ENCODE data around the gene PRDM16.
"Not testable (repeated sequence)": the region's sequence is repeated elsewhere in the genome, so short reads cannot be mapped to it uniquely, and the experiment has no call there.

The PRDM16 gene

DNA sequence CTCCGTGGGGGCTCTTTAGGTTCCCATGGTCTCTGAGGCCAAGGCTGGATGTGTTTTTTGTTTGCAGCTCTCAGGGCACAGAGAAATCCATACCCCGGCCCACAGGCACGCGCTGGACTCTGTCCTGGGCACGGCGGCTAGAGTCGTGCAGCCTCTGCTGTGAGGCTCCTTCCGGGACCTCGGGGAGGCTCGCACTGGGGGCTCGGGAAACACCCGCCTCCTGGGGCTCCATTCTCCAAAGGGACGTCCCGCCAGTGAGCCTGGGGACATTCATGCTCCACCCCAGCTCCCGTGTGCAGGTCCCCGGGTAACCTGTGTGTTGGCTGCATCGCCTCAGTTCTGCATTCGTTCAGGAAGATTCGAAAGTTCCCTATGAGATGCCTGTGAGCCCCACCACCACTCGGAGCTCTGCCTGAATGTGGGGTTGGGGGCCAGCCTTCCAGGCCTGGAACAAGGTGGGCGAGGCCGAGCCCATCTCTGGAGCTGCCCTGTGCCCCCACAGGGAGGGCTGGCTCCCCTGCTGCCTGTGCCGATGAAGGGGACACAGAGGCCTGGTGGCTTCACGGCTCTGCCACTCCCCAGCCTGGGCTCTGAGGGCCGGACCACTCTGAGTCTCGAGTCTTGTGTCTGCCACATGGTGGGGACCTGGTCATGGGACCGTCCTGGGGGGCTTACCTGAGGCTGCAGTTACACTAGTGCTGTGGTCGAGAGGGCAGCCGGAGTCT lies 203.5 kb downstream of the PRDM16 start:
- DNase-seq = no peak

DNA sequence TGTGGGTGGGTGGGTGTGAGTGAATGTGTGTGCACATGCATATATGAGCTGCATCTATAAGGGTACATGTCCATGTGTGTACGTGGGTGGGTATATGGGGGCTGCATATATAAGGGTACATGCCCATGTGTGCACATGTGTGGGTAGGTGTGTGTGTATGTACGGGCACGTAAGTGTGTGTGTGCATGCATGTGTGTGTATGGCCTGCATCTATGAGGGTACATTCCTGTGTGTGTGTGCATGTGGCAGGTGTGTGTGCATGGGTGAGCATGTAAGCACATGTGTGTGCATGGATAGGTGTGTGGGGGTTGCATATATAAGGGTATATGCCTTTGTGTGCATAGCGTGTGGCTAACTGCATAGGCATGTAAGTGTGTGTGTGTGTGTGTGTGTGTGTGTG lies 204.4 kb downstream of the PRDM16 start:
- DNase-seq = no peak

DNA sequence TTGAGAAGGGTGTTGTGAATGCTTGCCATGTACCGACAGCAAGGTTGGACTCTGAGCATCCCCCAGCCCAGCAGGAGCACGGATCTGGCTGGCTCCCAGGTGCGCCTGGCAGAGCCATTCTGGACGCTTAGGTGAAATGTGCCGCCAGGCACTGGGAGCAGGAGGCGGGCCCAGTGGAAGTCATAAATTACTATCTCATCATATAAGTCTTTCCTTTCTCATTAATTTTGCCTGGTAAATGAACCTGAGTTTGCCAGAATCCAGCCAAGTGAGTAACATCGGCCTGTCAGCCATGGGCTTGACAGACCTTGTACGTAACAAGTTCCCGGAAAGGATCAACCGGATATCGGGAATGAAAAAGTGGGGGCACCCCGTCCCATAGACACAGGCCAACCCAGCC lies 206.0 kb downstream of the PRDM16 start:
- DNase-seq = no peak

DNA sequence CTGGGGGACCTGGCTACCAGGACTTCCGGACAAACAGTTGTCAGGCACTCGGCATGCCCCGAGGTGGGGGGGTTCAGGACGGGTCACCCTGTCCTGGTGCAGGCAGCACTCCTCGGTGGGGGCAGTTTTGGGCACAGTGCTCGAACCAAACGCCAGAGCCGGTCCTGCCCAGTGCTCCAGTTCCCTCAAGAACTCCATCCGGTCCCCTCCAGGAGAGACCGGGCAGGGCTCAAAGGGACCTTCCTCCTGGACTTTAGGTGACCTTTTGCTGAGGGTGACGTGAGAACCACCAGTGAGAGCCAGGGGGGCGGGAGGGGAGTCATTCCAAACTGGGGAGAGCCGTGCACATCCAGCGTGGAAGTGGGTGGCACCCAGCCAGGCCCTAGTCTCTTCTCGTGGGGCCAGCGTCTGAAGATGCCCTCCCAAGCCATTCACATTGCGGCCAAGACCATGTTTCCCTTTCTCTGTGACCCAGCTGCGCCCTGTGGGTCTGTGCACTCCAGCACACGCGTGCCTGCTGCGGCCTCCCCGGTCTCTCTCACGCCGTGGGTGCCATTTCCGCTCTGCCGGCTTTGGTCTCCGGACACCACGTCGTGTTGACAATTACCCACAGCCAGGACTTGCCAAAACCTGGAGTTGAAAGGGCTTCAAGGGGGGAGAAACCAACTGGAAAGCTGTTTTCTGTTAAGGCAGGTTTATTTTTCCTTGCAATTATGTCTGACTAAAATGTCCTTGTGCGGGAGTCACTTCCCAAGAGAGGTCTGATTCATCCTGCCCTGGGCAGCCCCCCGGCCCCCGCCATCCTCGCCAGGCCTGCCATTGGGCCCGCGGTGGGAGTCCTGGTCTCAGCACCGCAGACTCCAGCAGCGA lies 206.7 kb downstream of the PRDM16 start:
- no peak for DNase-seq

DNA sequence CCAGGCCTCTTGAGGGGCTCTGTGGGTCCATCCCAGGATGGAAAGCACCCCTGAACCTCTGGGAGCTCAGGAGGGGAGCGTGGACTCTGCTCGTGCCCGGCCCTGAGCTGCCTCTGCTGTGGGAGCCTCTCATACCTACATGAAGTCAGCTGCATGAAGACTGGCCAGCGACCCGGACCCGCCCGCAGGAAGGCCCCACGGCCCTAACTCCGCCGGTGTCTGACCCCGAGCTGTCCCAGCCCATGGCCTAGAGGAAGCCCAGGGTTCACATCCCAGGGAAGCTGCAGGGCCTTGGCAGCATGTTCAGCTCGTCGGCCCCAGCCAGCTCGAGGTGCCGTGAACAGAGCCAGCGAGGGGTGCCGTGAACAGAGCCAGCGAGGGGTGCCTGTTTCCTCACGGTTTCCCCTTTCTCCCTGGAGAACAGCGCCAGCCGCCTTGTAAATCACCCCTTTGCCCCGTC lies 207.4 kb downstream of the PRDM16 start:
- no peak for DNase-seq

DNA sequence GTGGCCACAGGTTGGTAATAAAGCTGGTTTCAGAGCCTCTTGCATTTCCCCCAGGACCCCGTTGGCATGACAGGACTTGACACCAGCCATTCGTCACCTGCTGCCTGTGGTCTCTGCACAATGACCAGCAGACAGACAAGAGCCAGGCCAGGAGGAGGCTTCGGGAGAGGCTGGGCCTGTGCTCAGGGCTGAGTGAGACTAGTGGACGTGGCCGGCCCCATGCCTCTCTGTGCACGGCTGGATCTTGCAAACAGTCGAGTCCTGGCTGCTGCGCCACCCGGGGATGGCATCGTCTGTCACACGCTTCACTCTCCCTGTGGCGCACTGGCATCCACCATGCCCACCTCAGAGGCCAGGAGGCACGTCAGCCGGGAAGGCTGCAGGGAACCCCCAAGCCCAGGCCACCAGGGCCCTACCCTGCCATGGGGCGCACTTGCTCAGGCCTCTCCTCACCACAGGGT lies 208.0 kb downstream of the PRDM16 start:
- no peak for DNase-seq

DNA sequence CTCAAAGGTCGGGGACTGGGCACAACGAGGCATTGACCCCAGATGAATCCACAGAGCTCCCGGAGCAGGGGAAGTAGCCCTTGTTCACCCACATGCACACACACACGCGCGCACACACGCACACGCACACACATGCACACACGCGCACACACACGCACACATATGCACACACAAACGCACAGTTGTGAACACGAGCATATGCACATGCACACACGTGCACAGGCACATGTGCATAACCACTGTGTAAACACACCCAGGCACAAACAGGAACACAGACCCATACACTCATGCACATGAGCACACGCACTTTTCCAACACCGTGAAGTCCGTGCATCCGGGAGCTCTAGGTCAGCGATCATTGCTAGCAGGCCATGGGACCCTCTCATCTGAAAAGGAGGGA lies 208.6 kb downstream of the PRDM16 start:
- DNase-seq = no peak

DNA sequence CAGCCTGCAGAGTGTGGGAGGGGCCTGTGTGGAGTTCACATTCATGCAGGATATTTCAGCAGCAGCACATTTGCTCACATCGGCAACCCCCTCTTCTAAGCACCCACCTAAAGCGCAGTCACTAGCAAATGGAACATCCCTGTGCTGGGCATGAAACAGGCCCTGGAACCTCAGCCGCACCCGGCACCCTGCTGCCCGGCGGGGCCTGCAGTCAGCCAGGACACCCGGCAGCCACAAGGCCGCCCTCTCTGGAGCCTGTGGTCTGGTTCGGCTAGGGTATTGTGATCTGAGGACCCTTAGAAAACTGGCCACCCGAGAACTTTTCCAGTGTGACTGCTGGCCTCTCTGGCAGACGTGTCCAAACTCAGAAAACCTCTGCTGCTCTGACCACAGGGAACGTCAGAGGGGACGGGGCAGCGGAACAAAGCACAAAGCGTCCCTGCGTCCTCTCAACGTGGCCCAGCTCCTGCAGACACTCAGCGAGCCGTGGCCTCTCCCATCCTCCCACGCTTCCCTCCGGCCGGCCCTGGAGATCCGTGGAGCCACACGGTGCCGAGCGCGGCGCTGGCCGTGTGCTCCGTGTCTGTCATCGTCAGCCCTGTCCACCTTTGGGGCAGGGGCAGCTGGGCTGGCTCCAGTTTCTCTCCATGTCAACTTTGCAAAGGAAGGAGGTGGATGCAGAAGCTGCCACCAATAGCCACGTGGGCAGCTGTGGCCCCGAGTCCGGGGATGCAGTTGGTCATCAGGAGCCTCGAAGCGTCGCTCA lies 209.6 kb downstream of the PRDM16 start:
- DNase-seq = no peak

DNA sequence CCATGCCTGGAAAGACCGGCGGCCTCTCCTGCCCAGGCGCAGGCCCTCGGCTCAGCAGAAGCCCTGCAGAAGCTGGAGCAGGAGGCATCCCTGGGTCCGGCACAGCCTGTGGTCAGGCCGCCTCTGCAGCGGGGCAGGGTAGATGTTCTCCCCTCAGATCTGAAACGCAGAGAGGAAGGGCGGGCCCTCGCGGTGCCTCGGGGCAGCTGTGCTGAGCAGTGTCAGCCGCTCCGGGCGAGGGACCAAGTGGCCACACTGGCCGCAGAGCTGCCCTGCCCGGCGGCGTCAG lies 210.1 kb downstream of the PRDM16 start:
- no peak for DNase-seq

DNA sequence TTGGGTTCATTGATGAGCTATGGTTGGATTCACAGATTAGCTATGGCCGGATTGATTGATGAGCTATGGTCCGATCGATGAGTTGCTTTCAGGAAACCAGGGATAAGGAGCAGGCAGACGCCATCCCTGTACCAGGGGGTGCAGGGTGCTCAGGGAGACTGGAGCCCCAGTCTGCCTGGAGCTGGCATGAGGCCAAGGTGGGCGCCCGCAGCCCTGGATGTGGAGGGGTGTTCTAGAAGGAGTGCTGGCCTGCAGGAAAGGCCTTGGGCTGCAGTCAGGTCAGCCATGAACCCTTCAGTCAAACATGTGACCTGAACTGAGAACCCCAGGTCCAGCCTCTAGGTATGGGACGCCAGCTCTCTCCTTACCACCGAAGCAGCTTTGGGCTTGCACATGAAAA lies 212.7 kb downstream of the PRDM16 start:
- DNase-seq = no peak

DNA sequence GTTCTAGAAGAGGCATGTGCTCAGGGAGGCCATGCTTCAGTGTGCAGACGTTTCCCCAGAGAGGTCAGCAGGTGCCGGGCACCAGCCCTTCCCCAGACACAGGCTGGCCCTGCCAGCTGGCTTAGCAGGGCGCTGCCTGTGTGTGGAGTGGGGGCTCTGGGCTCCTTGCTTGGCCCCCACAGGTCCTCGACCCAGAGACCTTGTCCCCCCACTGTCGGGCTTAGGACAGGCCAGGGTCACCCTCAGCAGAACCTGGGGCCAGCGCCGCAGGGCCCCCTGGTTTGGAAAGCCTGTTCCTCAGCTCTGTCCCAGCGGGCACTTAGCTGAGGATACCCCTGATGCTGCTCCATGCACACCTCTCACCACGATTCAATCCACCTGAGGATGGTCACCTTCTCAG lies 213.2 kb downstream of the PRDM16 start:
- DNase-seq = no peak

DNA sequence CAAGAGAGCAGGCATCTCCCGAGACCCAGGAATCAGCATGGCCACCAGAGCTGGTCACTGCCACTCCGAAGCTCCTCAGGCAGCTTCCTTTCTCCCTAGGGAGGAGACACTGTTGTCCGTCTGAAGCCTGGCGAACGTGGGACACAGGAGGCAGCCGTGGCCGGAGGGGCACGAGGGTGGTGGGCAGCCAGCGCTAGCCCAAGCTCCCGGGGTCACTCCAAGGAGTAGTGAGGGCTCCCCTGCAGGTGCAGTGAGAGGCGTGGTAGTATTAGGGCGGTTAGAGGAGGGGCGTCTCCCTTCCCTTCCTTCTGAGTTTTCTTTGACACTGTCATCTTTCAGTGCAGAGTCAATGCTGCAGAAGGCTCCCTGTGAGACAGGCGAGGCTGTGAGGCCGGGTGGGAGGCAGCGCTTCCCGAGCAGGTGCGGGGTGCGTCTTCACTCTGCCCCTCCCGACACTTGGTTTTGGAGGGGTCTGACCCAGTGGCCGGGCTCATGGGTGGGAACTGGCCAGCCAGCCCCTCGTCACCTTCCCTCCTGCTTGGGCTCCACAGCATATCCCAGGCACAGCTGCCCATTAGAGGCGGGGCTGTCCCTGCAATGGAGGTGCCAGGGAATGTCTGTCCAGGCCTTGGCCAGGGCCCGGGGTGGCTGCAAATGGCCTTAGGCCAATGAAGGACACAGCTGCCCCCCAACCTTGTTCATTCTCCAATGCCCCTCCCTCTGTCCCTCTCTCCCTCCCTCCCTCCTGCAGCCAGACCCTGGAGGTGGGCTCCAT lies 213.8 kb downstream of the PRDM16 start:
- no peak for DNase-seq

DNA sequence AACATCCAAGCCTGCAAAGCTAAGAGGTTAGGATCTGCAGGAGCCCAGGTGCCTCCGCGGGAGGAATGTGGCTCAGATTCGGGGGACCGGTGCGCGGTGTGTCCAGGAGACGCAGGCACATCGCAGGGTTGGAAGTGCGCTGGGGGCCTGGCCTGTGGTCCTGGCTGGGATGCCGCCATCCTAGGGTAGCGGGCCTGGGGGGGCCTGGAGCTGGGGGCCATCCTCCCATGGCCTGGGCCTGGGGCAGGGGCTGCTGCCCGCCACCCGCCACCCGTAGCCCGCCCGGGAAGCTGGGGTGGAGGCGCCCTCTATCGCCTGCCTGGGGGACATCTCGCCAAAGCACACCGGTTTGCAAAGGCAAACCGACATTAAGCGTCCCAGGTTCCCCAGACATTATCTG lies 214.8 kb downstream of the PRDM16 start:
- no peak for DNase-seq

DNA sequence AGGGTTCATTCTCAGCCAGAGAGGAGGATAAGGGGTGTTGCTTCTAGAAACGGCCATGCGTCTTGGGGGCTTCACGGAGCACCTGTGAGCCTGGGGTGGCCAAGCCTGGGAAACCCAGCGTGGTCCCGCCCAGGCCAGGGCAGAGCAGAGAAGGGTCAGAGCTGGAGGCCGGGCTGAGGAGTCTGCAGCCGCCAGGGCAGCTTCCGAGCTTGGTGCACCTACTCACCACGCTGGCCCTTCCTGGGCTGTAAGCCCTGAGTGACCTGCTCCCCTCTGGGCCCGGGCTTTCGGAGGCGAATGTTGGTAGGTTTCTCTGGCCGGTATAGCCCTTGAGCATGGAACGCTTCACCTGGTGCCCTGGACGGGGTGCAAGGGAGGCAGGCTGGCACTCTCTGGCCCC lies 215.7 kb downstream of the PRDM16 start:
- DNase-seq = no peak

DNA sequence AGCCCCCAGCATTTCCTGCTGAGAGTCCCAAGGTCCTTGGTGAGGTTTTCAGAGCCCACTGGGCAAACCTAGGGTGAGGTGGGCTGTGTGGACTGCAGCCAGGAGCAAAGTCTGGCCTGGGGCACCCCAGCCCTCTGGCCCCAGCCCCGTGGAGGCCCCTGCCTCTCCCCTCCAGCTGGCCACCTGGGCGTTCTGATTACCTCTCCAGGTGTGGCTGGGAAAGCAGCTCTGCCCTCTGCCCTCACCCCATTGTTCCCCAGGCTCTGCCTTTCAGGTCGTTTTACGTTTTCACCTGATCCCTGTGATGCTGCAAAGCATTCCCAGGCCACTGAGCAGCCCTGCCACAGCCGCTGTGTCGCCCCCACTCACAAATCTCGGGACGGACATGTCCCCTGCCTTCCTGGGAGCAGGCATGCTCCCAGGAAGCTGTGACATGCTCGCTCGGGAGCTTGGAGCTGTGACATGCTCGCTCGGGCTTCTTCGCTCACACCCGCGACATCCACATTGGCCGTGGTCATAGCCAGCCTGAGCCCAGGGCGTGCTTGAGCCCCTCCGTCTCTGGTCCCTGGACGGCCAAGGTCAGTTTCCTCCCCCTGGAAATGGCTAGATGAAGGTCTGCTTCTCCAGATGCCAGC lies 216.2 kb downstream of the PRDM16 start:
- no peak for DNase-seq

DNA sequence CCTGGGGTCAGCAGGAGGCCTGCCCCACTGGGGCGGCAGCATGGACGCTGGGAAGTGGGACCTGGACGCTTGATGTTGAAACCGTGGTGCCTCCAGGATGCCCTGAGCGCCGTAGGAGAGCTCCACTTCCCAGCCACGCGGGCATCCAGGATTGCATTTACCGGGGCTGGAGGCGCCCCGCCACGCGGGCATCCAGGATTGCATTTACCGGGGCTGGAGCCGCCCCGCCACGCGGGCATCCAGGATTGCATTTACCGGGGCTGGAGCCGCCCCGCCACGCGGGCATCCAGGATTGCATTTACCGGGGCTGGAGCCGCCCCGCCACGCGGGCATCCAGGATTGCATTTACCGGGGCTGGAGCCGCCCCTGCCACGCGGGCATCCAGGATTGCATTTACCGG lies 218.1 kb downstream of the PRDM16 start:
- DNase-seq = not testable (repeated sequence)

DNA sequence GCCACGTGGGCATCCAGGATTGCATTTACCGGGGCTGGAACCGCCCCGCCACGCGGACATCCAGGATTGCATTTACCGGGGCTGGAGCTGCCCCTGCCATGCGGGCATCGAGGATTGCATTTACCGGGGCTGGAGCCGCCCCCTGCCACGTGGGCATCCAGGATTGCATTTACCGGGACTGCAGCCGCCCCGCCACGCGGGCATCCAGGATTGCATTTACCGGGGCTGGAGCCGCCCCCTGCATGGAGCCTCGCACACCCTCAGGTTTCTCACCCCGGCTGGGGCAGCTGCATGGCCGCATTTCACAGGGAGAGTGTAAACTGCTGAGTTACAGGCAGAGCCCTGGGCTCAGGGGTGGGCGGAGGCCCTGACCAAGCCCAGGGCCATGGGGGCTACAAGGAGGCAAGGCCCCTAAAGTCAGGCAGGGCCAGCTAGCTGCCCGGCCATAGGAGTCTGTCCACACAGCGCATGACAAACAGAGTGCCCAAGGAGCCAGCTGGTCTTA lies 218.7 kb downstream of the PRDM16 start:
- DNase-seq = no peak

DNA sequence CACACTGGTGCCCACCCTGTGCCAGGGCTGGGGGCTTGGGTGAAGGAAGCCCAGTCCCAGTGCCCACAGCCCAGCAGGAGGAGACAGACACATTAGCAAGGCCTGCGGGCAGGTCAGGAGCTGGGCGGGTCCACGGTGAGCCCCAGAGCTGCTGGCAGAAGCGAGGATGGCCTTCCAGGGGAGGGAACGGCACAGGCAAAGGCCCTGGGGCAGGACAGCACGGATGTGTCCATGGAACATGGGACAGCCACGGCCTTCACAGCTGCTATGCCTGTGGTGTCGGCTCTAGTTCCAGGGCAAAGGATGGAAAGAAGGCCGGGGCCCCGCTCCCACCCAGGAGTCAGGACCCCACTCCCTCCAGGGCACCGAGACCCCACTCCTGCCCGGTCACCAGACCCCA lies 220.5 kb downstream of the PRDM16 start:
- DNase-seq = no peak

DNA sequence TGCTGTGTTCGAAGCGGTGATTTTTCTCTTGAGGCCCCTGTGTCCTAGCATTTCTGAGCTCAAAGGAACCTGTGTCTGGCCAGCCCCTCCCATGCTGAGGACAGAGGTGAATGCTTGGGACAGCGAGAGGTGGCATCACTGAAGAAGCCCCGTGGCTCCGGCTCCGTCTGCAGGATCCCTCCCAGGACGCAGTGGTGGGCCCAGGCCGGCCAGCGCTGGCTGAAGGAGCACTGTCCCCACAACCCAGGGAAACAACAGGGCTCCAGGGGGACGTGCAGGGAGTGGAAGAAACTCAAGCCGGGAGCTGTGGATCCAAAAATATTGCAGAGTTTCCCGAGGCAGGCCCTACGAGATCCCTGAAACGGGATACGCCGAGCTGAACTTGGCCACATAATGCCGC lies 221.4 kb downstream of the PRDM16 start:
- no peak for DNase-seq

DNA sequence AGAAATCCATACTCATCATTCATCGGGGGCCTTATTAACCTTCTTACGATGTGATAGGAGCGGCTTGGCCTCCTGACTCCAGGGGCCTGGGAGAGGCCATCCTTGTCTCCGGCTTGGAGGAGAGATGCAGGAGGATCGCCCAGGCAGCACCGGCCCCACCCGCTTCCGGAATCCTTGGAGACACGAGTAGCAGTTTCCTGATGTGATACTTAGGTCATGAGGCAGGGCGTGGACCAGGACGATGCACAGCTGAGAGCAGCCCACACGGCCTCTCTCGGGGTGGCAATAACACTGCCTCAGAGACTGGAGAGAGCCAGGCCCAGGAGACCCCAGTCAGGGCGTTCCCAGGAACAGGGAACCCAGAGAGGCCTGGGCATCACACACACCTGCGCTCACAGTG lies 221.9 kb downstream of the PRDM16 start:
- no peak for DNase-seq

DNA sequence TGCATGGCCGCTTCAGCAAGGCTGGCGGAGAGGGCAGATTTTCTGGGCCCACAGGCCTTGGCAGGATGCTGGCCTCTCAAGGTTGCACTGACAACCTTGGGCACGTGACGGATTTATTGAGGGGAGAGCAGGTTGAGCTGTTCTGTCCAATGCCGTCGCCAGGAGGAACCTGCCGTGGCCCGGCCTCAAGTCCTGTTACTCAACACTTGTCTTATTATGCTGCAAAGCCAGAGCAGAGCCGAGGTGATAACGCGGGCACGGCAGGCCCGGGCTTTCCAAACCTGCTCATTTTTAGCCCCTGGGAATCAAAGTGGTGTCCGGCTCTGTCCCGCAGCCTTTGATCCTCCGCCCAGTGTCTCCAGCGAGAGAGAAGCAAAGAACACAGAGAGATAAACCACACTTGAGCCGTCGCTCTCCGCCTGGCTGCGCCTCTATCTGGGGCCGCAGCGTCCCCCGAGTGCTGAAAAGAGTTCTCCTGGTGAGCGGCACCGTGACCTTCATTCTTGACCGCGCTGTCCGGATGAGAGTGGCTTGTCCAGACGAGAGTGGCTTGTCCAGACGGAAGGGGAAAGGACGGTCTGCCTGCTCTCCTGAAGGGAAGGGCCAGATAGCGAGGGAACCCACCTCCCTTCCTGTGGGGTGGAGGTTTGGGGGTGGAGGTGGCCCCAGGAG lies 223.2 kb downstream of the PRDM16 start:
- no peak for DNase-seq

All from SIG-M5 (cell line).